HG03196 (cell line): ENCODE data around the gene SH2D6.

Source experiments
- ATAC-seq: cut with Tn5 transposase; IDR thresholded peaks from one replicate; pipeline ENCODE4 v1.9.1; 2021; ENCODE audit not compliant: unreplicated experiment

SH2D6 gene

GRCh38 chr2:85421260-85422071 is 3.0 kb downstream of the SH2D6 start:
- ATAC-seq: no peak

DNA sequence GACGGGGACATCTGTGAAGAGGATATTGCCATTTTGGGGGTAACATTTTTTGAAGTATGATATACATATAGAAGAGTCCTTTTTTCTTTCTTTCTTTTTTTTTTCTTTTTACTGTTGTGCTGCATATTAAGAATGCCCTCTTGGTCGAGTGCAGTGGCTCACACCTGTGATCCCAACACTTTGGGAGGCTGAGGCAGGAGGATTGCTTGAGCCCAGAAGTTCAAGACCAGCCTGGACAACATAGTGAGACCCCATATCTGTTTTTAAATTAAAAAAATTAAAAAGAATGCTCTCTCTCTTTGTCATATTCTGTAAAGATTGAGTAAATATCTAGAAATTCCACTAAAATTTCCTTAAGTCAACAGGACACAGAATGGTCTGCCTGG is 3.6 kb downstream of the SH2D6 start:
- ATAC-seq: no peak

DNA sequence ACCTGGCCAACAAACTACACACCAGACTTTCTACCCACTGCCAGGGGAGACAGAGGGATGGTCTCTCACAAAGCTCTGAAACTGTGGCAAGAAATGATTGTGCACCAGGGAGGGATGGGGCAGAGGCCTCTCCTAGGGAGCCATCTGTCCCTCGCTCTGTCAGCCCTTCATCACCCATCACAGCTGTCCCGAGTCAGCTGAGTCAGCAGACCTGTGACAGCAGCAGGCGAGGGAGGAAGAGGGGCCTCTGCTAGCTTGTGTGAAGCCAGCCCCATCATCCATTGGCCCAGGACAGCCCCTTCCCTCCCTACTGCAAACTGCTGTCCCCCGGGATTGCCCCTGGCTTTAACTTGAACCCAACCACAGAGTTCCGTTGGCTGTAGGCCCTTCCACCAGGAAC is 5.0 kb downstream of the SH2D6 start:
- no peak for ATAC-seq

DNA sequence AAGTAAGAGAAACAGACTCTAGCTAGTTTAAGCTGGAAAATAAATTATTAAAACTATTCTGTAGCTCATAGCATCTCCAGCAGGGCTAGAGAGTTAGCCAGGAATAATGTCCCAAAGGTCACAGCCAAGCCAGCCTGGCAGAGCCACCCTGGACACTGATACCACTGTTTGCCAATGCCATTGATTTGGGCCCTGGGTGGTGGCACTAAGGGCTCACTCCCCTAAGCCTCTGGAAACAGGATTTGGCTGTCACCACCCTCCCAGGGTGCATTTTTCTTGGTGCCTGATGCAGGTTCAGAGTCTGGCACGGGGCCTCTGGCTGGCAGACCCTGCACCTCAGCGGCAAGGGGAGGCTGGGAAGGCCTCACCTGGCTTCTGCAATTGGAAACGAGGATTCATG is 7.1 kb downstream of the SH2D6 start:
- ATAC-seq: no peak

DNA sequence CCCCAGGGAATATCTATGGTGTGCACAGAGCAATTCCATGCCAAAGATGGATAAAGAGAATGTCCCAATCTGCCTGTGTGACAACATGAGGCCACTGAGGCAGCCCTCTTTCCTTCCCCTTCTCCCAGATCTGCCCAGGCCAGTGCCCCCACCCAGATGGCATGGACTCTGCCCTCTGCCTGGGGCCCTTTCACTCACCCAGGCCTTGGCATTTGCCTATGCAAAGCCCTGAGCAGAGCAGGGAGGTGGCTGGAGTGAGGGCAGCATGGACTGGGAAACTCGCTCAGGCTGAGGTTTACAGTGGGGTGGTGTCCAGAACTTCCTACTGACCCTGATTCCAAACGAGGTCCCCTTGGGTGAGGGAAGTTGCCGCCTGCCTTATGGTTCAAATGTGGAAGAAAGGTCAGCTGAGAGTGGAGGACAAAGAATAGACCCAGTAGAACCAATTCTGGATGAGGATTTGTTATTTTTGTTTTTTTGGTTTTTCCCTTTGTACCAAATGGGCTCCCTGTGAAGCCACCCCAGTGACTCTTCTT is 8.9 kb downstream of the SH2D6 start:
- ATAC-seq: no peak

DNA sequence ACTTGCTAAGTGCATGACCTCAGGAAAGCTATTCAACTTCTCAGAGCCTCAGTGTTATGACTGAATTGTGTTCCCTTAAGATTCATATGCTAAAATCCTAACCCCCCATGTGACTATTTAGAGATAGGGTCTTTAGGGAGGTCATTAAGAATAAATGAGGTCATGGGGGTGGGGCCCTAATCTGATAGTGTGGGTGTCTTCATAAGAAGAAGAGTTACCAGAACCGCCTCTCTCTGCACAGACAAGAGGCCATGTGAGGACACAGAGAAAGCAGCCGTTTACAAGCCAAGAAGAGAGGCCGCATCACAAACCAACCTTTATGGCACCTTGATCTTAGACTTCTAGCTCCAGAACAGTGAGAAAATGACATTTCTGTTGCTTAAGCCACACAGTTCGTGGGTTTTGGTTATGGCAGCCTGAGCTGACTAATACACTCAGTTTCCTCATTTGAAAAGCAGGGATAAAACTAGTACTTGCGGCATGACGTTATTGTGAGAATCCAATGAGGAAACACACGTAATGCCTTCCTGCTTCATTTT is 9.9 kb downstream of the SH2D6 start:
- ATAC-seq: no peak

DNA sequence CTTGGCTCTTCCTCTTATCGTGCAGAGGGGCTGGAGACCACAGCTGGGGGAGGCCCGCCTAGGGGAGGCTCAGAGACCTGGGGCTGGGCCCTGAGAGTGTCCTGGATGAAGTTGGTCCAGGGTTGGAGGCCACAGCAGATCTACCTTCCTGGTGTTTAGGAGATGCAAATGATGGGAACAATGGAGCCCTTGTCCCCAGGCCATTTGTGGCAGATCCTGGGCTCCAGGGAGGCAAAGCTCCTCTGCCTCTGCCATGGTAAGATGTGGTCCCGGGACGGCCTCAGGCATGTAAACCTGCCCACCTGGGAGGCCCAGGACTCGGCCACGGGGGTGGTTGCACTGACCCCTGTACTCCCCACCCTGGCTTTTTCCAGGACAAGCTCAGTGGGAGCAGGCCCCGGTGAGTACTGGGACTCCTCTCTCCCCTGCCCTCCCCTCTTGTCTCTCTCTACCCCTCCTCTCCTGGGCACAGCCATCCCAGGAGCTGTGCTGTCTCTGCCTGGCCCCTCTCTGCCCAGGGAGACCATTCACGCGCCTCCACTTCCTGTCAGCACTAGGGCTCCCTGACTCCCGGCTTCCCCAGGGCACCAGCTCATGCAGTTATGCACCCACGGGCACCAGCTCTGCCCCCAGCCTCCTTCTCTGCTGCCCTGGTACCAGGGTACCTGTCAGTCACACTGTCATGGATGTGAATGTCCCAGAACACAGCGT is 10.9 kb downstream of the SH2D6 start:
- no peak for ATAC-seq

DNA sequence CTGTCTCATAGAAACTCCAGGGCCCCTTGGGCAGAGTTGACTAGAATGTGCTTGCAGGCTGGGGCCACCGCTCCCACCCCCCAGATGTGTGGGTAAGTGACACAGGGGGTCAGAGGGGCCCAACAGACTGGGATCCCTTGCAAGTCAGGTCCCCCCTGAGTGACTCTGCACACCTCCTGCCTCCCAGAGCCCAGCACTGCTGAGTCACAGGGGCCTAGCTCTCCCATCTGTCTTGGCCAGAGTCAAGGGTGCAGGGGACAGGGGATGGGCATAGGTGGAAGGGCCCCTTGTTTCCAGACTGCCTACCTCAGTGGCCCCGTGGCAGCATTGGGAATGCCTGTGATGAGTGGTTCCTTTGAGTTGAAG is 11.4 kb downstream of the SH2D6 start:
- ATAC-seq: no peak

- no peak for ATAC-seq
These were observed 12.4 kb downstream of the SH2D6 start for GRCh38 chr2:85430752-85431569.

- ATAC-seq: no peak
These were observed 13.2 kb downstream of the SH2D6 start for GRCh38 chr2:85431570-85432205.

GRCh38 chr2:85433511-85434089 is 15.1 kb downstream of the SH2D6 start:
- no peak for ATAC-seq

GRCh38 chr2:85434696-85435095 is 16.2 kb downstream of the SH2D6 start:
- no peak for ATAC-seq

DNA sequence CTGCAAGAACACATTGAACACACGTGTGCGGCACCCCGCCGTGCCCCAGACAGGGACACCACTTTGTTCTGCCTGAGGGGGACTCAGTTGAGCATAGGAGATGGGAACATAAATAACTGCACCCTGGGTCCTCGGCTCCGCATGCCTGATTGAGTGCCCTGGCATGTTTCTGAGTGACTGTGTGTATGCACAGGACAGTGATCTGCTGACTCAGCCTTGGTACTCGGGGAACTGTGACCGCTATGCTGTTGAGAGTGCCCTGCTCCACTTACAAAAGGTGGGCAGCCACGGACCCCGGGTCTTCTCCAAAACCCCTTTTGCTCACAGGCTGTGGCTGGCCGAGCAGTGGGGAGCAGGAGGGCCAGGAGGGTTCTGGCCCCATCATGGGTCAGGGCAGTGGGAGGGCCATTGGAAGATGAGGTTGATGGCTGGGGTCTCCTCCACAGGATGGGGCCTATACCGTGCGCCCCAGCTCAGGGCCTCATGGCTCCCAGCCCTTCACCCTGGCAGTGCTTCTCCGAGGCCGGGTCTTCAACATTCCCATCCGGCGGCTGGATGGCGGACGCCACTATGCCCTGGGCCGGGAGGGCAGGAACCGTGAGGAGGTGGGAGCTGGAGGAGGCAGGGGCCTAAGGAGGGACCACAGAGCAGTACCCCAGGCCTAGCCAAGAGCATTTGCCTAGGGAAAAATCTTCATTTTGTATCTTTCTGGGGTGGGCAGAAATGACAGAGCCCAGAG is 16.9 kb downstream of the SH2D6 start:
- no peak for ATAC-seq

DNA sequence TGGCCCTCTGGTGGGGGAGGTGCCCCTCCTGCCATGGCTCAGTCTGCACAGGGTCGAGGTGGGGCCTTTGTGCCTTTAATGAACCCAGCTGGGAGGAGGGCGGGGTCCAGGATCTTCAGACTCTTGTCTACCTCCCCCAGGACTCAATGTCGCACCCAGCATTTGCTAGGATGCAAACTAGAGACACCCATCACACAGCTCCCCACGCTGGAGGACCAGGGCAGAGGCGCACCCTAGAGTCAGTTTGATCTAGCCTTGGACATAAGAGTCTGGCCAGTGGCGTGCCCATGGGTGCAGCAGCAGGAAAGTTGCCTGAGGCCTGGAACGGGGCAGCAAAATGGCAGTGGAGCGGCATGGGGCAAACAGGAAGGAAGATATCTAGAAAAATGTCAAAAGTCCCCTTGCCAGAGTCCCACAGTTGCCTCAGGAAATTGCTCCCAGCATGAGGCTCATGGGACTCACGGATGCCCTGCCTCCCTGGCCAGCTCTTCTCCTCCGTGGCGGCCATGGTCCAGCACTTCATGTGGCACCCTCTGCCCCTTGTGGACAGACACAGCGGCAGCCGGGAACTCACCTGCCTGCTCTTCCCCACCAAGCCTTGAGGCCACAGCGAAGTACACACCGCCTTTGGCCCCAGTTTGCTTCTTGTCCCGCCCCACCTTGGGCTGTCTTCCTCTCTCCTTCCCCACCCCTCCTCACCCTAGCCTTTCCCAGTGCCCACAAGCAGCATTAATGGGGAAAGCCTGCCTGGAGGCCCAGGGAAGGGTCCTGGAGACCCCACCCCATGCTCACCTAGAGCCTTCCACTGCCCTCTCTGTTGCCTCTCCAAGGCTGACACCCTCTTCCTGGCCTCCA is 17.7 kb downstream of the SH2D6 start:
- ATAC-seq: no peak

GRCh38 chr2:85436836-85437487 is 18.4 kb downstream of the SH2D6 start:
- ATAC-seq: no peak

GRCh38 chr2:85437488-85438200 is 19.1 kb downstream of the SH2D6 start:
- peak; percentile 74 for ATAC-seq

DNA sequence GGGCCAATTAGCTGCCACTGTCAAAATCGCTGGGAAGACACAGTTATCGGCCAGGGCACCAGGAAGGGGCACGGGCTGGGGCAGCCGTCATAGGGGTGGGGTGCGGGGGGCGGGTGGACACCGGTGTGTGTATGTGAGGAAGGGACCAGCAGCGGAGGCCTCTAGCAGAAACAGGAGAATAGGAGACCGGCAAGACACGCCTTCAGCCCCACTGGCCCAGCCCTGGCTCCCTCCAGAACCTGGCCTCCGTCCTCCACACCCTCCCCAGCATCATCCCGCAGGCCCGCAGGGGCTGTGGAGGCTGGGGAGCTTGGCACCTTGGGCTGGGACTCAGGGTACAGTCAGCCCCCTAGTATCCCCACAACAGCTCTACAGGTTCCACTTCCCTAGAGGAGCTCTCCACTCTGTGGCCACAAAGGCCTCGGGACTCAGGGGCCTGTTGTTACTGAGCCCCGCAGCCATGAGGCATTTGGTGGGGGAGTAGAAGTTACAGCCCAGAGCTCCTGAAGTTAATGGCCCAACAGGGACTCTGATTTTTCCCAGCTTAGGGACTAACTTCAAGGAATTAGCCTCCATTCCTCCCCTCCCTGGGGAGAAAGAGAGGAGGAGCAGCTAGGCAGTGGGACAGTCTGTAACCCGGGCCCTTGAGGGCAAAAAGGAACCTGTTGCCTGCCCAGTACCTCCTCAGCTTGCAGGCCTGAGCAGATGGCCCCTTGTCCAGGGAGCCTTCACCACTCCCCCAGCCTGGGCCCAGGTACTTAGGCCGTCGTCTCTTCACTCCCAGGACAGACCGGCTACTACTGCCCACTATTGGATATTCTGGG is 19.9 kb downstream of the SH2D6 start:
- ATAC-seq: no peak
